Ishikawa (cell line): ENCODE measurements around the gene OLFML2A.

Experiments
- CREB1 ChIP-seq: IDR thresholded peaks from 2 replicates; pipeline ENCODE4 v1.6.1; 2012; ENCODE audit warnings: low read depth
- EGR1 ChIP-seq: IDR thresholded peaks from 2 replicates; pipeline ENCODE4 v1.6.1; 2012
- EP300 ChIP-seq: IDR thresholded peaks from 2 replicates; pipeline ENCODE4 v1.6.1; 2012; ENCODE audit warnings: borderline replicate concordance
- FOXM1 ChIP-seq: IDR thresholded peaks from 2 replicates; pipeline ENCODE4 v1.6.1; 2012; ENCODE audit warnings: low read depth, borderline replicate concordance
- MAX ChIP-seq: IDR thresholded peaks from 2 replicates; pipeline ENCODE4 v1.6.1; 2012
- RAD21 ChIP-seq: IDR thresholded peaks from 2 replicates; pipeline ENCODE4 v1.6.1; 2012; ENCODE audit warnings: low read depth
- TAF1 ChIP-seq: IDR thresholded peaks from 2 replicates; pipeline ENCODE4 v1.6.1; 2012; ENCODE audit warnings: low read depth, mild to moderate bottlenecking
- TCF12 ChIP-seq: IDR thresholded peaks from 2 replicates; pipeline ENCODE4 v1.6.1; 2012; ENCODE audit warnings: low read depth
- TEAD4 ChIP-seq: IDR thresholded peaks from 2 replicates; pipeline ENCODE4 v1.6.1; 2012
- YY1 ChIP-seq: IDR thresholded peaks from 2 replicates; pipeline ENCODE4 v1.6.1; 2012; ENCODE audit warnings: low read depth

DNA sequence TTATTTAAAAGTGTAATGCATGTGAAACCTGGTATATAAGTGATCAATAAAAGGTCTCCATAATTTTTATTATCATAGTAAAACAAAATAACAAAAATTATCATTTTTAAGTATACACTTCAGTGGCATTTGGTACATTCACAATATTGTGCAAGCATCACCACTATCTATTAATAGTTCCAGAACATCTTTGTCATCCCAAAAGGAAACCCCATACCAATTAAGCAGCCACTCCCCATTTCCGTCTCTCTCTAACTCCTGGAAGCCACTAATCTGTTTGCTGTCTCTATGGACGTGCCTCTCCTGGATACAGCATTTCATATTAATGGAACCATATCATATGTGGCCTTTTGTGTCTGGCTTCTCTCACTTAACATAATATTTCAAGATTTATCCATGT lies 7.6 kb downstream of the OLFML2A start:
- TF ChIP-seq TAF1 (no peak), RAD21 (no peak), TCF12 (no peak), FOXM1 (no peak), TEAD4 (no peak), EP300 (no peak), CREB1 (no peak), MAX (no peak), YY1 (no peak), EGR1 (no peak)
